Activated effector memory CD4-positive, alpha-beta T cell treated with anti-CD3 and anti-CD28 coated beads, Interleukin-2, amount 50 U/mL, for 16 hours (primary cell): ENCODE results near the gene TAF10.

Experiments
- DNase-seq: peaks from one replicate; pipeline ENCODE4 v3.0.0-alpha.2; 2020

The TAF10 gene

DNA sequence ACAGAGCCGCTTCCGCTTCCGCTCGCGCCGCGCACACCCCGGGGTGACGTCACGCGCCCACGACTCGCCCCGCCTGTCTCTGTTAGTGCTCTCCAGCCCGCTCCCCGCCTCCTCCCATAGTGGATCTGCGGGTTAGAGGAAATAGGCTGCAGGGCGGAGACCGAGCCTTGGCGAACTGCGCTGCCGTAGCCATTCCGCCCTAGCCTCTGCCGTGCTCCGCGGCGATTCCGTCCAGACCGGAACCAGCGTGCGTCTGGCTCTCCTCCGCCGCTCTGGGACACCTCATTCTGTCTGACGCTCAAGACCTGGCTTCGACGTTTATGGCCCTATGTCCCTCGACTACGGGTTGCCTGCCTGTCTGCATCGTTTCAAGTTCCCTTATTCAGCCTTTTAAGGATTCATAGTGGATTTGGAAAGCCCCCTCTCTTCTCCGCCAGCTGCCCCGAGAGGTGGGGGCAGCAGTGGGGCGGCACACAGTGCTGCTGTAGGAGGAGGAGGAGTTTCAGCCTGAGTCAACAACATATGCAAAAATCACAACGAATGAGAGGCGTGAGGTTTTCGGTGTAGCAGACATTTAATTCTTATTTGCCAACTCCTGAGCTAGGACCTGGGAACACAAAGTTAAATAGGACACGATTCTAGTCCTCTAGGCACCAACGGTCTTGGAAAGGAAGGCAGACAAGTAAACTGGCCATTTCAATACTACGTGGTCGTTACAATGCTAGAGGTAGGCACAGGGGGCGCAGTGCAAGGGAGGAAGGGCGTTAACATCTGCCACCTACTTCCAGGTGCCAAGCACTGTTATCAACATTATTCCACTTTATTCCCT lies at the start of gene TAF10:
TAF10 (minus strand) TSS at position 4 of the 829 bp plus-strand sequence. CDS start 27 bp downstream, outside the sequence.
- peak; percentile 98 for DNase-seq

DNA sequence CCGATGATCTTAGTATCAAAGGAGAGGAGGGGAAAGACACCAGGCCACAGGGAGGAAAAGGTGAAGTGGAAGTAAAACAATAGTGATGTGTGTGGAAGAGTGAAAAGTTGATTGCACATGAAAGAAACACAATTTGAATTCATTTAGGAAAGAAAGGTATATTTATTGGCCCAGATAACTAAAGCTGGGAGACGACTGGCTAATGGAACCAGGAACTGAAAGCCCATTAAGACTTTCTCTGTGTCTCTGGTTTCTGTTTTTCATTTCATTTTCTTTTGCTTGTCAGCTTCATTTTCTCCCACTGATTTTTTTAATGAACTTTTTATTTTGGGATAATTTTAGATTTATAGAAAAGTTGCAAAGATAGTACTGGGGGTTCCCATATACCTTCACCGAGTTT lies 48.7 kb upstream of the TAF10 start:
- no peak for DNase-seq

DNA sequence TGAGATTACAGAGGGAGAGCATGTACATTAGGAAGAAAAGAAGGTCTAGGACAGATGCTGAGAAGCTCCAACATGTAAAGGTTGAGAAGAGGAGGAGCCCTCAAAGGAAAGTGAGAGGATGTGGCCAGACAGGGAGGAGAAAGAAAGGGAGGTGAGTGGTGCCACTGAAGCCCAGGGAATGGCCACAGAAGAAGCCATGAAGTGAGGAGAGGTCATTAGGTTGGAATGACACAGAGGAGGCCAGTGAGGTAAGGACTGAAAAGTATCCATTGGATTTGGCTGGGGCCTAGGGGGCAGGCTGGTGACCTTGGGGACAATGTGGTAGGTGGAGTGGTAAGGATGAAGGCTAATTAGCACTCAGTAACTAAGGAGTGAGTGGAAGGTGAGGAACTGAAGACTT lies 46.6 kb upstream of the TAF10 start:
- no peak for DNase-seq

DNA sequence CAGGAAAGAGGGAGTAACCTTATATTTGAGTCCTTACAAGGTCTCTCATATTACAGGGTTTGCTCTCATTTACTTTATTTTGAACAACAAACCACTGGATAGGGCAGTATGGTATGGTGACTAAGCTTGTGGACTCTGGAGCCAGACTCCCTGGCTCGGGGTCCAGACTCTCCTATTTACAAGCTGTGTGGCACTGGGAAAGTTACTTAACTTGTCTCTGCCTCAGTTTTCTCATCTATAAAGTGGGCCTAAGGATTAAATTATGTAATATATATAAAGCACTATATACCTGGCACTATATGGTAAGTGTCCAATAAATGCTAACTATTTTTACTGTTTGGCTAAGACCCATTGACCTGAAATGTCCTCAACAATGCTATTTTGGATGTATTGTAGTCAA lies 45.3 kb upstream of the TAF10 start:
- no peak for DNase-seq

DNA sequence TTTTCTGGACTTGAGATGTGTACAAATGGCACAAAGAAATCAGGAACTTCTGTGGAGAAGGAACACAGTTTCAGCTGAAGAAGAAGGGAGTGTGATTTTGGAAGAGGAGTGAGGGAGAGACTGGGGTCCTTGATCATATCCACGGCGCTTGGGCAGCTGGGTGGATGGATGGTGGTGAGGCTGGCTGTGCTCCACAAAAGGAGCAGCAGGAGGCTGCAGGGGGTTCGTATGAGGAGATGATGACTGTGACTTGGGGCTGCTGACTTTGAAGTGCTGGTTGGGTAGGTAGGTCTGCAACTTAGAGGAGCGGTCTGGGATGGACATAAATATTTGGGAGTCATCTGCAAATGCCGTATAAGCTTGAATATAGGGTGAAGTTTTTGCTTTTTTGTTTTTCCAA lies 44.9 kb upstream of the TAF10 start:
- DNase-seq, result no peak

DNA sequence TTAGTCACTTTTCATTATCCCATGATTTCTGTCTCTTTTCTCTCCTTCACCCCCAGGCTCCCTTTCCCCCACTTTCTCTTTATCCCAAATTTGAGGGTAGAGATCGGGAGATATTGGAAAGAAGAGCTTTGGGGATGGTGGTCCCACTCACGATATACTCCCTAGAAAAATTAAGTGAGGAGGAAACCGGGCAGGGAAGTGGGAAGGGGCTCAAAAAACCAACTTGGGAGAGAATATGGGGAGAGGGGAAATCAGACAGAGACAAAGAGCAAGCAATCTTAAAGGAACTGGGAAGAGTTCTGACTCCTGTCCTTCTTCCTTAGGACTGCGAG lies 44.5 kb upstream of the TAF10 start:
- no peak for DNase-seq

DNA sequence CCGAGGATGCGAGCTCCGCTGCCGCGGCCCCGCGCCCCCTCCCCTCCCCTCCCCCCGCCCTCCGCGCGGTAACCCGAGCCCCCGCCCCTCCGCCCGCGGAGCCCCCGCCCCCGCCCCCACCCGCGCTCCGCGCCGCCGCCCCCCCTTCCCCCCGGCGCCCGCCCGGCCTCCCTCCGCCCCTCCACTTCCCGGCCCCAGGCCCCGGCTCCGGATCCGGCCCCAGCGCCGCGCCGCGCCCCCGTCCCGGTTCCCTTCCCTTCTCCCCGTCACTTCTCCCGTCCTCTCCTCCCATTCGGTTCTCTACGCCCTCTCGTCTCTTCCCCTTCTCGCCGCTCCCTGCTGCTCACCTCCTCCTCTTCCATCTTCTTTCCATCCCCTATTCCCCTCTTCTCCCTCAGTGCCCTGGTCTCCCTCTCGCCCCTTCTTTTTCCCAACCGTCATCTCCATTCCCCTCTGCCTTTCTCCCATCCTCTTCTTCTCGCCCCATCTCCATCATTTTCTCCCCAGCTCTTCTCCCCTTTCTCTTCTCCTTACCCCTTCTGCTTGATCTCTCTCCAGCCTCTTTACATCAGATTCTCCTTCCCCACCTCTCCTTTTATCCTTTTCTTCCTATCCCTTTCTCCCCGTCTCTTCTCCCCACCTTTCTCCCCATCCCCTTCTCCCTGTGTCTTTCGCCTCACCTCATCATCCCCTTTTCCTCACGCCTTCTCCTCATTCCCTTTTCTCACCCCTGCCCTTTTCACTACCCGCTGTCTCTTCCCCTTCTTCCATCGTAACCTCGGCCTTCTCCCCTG lies 44.0 kb upstream of the TAF10 start, which contains the start of gene DCHS1:
DCHS1 (minus strand) TSS at position 20 of the 794 bp plus-strand sequence. CDS start 14,196 bp downstream, outside the sequence.
- DNase-seq, result no peak

DNA sequence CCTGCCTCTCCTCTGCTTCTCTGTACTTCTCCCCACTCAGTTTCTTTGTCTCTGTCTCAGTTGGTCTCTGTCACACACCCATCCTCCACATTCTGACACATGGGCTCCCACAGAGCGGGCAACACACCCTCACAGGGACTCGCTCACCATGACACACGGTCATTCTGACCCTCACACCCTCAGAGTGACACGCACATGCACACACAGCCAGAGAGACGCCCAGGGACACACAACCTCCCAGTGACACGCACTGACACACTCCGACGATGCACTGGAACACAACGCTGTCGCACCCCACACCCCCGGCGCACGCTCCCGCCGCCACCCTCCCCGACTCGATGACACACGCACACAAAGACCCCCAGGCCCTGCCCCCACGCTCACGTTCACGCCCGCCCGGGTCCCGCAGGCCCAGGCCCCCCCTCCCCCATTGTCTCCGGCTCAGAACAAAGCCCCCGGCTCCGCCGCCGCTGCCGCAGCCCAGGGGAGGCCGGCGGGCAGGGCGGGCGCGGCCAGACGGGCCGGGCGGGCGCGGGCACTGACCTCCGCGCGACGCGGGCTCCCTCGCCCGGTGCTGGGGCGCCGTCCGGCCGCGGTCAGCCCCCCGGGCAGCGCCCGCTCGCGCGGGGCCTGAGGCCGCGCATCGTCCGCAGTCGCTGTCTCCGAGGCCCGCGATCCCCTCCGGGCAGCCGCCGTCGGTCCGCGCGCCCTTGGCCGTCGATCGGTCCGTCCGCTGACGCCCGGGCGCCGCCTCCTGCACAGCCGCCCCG lies 43.2 kb upstream of the TAF10 start:
- peak; percentile 69 for DNase-seq

DNA sequence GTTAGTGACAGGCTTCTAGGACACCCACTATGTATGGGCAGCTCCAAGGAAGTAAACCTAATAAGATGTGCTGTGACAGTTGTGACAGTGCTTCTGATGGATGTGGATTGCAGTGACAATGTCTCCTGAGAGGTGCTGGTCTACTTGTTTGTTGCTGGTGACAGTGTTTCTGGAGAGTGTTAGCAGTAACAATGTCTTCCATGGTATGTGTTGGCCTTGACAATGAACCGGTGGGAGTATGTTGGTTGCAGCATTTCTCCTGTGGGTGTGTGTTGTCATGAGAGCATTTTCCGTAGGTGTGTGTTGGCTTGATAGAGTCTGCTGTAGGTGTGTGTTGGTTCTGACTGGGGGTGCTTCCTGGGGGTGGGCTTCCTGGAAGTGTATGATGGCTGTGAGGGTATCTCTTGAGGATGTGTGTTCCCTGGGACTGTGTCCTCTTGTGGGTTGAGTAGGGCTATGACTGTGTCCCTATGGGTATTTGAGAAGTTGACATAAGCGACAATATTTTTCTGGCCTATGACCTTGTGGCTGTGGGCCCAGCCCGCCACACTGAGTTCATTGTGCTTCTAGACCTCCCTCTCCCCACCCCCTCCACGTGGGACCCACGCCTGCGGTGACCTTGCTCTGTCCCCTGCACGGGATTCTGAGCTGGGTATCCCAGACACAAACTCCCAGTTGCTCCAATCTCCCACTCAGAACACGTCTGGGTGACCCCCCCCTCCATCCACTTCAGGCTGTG lies 42.4 kb upstream of the TAF10 start:
- no peak for DNase-seq

DNA sequence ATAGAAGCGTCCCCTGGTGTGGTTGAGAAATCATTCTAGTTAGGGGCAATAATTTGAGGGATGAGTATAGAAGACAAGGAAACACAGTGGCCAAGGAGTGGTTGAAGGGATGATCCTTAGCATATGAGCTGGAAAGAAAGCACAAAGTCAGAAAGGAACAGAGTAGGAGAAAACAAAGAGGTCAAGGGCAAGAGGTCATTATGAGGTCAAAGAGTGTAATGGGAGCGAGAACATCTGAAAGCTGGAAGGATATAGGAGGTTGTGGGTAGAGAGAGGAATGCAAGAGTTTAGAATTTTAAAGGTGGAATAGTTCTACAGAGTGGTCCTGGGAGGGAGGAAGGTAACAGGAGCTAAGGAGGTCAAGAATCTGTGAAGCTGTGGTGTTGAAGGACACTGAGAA lies 41.6 kb upstream of the TAF10 start:
- no peak for DNase-seq

DNA sequence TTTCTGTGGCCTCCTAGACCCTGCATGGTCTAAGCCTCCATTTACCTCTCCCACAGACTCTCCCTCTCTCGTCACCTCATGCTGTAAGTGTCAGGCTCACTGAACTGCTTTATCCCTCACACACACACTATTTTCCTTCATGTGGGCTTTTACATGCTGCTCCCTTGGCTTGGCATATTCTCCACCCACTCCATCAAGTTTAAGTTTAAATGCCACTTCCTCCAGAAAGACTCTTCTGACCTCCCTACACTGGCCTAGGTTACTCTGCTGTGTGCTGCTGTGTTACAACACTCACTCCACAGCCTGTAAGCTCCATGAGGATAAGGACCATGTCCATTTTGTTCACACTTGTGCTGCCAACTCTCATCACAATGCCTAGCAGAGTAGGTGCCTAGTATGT lies 41.1 kb upstream of the TAF10 start:
- DNase-seq, result no peak

DNA sequence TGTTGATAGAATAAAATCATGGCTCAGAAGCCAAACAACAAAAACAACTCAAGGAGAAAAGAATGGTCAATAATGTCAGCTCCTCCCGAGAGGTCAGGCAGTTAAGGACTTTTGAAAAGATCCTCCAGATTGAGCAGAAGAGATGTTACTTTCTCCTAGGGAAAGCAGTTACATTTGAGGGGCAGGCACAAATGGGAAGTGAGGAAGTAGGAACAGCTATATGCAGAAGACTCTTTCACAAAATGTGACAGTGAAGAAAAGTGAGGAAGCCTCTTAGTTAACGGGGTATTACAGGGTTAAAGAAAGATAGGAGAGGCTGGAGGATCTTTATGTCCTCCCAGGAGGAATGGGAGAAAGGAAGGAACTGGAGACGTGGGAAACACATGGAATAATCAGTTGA lies 40.2 kb upstream of the TAF10 start:
- no peak for DNase-seq

DNA sequence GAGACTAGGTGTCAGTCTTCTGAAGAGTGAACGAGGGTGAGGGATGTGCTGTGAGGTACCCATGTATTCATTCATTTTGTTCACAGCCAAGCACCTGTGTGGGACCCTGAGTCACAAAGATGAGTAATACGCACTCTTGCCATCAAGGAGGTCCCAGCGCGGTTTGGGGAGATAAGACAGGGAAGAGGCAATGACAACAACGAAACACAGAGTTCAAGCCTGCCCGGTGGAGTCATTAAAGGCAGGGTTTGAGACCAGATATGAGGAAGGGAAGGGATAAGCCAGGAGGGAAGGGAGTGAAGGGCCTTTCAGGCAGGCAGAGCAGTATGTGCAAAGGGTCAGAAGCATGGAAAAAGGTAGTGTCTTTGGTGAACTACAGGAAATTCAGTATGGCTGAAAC lies 39.0 kb upstream of the TAF10 start:
- DNase-seq, result no peak

DNA sequence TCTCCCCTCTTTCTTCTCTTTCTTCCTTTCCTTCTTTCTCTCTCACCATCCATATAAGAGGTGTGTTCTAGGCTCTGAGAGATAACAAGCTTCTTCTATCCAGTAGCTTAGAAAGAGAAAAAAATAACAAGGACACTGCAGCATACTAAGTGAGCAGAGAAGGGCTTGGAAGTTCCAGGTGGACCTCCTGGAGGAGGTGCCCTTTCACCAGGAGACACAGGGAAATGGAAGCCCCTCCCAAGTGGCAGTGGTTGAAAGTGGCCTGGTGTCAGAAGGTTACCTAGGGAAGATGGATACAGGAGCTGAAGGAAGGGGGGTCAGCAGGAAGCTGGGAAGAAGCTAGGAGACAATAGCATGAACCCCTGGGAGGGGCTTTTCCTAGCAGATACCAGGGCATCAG lies 38.1 kb upstream of the TAF10 start:
- no peak for DNase-seq

DNA sequence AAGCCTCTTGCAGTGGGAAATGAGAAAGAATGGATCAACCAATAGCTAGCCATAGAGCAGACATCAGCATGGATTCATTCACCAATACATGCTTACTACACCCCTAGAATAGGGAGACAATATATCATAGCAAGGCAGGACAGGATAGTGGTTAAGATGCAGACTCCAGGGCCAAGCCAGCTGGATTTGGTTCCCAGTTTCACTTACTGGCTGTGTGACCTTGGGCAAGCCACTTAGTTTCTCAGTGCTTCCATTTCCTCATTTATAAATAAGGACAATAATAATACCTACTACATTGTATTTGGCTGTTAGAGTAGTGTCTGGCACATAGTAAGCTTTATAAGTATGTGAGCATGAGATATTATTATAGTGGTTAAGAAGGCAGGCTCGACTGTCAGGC lies 36.5 kb upstream of the TAF10 start:
- no peak for DNase-seq

DNA sequence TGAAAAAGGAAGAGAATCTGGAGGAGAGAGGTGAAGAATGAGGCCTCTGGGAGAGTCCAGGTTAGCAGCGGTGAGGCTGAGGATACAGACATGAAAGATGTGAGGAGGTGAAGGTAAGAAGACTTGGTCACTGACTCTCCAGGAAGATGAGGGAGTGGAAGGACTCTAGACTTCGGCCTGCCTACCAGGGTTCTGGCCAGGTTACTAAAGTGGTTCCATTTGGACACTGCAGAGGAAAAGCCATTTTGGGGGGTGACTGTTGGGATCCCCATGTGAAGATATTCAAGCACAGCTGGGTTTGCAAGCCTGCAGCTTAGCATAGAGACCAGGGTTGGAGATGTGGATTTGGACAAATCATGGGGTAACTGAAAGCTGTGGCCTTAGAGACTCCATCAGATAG lies 35.8 kb upstream of the TAF10 start:
- DNase-seq, result no peak

DNA sequence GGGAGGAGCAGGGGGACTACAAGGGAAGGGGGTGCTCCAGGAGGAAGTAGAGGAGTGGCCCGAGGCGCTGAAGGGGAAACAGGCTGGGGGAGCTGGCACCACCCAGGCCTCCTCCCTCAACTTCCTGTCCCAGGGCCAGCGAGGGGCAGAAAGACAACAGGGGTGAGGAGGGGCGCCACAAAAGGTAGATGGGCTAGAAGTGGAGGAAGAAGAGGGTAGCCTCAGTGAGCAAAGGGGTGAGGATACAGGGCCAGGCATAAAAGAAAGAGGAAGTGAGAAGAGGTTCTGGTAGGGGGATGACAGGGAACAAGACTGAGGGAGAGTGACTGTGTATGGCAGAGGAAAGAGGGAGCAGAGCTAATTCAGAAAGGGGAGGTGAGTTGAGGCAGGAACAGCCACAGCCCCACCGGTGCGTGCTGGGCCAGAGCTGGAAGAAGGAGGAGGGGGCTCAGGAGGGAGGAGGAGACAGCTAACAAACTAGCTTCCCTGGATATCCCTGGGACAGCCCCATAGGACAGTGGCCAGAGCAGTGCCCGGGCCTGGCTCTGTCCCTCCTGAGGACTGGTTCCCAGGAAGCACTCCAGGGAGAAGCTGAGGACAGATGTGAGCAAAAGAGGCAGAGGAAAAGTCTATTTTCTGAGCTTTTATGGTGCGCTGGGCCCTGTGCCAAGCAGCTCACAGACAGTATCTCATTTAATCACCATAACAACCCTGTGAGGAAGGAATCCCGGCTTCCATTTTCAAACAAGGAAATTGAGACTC lies 35.1 kb upstream of the TAF10 start:
- DNase-seq, result peak; percentile 72

DNA sequence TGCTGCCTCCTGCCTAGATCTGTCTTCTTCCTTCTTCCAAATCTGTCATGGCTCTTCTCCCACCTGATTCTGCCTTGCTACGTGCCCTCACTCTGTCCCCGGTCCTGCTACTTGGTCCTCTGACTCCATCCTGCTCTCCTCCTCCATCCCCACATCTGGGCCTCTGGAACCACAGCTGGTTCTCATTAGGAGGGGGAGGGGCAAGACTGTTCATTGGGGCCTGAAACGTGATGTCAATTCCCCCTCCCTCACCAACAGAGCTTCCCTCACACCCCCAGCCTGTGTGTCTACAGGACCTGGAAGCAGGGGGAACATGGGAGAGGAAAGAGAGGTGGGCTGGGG lies 34.5 kb upstream of the TAF10 start:
- DNase-seq, result no peak

DNA sequence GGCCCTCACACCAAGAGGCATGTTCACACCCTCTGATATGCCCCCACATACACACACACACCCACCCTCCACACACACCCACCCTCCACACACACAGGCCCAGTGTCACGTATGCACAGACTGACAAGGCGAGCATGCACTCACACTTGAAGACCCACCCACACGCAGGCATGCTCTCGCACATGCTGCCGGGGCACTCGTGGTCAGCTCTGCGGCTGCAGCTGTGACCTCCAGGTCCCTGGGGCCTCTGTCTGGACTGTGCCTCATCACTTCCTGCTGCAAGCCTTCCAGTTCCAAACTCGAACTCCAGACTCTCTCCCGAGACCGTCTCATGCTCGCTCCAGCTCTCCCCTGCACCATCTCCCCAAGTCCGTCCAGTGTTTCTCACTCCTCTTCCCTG lies 34.1 kb upstream of the TAF10 start:
- no peak for DNase-seq

DNA sequence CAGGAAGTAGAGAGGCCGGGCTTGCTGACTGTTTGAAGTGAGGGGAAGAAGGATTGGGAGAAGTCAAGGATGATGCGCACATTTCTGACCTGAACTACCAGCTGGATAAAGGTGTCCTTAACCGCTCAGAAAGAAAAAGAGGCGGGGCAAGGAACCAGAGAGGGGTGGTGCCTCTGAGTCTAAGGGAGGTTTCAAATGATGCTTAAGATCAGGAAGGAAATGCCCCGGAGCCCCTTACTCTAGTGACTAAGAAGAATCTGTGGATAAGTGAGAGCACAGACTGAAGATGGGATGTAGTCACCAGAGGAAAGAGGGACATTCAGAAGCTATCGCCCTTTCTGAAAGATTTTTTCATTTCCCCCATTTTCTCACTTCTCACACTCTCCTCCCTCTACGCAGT lies 30.9 kb upstream of the TAF10 start:
- DNase-seq, result no peak

DNA sequence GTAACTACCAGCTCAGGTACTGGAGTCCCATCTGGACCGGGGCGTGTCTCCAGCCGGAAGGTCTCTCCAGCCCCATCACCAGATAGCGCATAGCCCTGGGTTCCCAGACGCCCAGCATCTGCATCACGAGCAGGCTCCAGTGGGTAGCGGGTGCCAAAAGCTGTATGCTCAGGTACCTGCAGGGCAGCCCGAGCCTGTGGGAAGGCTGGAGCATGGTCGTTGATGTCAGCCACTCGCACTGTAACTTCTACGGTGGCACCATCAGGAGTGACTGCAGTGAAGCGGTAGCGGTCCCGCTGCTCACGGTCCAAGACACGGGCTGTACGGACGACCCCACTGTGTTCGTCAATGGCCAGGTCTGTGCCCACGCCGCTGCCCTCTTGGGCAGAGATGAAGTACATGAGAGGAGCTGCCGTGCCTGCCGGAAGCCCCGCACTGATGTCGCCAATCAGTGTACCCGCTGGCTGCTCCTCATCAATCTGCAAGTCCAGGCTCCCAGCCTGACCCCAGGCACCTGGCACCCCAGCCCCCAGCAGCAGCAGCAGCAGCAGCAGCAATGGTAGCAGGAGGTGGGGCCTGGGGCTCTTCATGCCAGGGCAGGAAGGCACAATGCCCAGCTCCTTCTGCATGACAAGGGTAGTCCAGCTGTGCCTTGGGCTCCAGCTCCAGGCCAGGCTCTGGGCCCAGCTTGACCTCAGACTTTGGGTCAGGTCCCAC lies 29.1 kb upstream of the TAF10 start:
- no peak for DNase-seq
